Esophagus squamous epithelium (tissue), 5 donors: ENCODE data around the gene FAM174B. TPM values are rescaled to one million over a fixed set of nuclear protein-coding genes. Genes with fewer than 3 reads are reported as not detected.

Source experiments
- DNase-seq: peaks from one replicate; lab custom pipeline; 2025; lab: John Stamatoyannopoulos, UW
- H3K27ac ChIP-seq, 4 donors: fragments of 200-600 bp; sonication (generic); one replicate each; pipeline ENCODE4 v1.5.1; 2016 to 2019; ENCODE audit warnings: mild to moderate bottlenecking in 1 of 4
- H3K27me3 ChIP-seq, 4 donors: fragments of 200-600 bp; sonication (generic); 1 replicate in 3 of 4; 2 replicates in 1 of 4; pipeline versions ENCODE4 v1.5.1 to v1.6.0; 2017 to 2021; ENCODE audit warnings: antibody characterized with exemption in 1 of 4
- H3K36me3 ChIP-seq, 3 donors: fragments of 200-600 bp; sonication (generic); one replicate each; pipeline ENCODE4 v1.5.1; 2016 to 2019
- H3K4me1 ChIP-seq, 3 donors: fragments of 200-600 bp; sonication (generic); one replicate each; pipeline ENCODE4 v1.5.1; 2017 to 2019
- H3K4me3 ChIP-seq, 4 donors: fragments of 200-600 bp; sonication (generic); 1 replicate in 3 of 4; 2 replicates in 1 of 4; pipeline ENCODE4 v1.5.1; 2016 to 2019; ENCODE audit warnings: mild to moderate bottlenecking in 2 of 4, moderate library complexity in 1 of 4
- H3K9me3 ChIP-seq, 3 donors: fragments of 200-600 bp; sonication (generic); one replicate each; pipeline ENCODE4 v1.5.1; 2016 to 2019
- POLR2A ChIP-seq, 4 donors: fragments of 450-650 bp; IDR thresholded peaks; one replicate each; pipeline ENCODE4 v1.6.1; 2017; ENCODE audit warnings: antibody characterized with exemption in 4 of 4, mild to moderate bottlenecking in 4 of 4, moderate library complexity in 3 of 4
- WGBS, 2 donors: methylation state at CpG; one replicate each; pipeline ENCODE4 v1.1.5; 2018; 5-methylcytosine and 5-hydroxymethylcytosine counted together
- intact Hi-C: fragments of 100-400 bp; cut with DNase I; formaldehyde crosslinking; loops from one replicate; pipeline ENCODE4 v1.15.0; 2022
- total RNA-seq, 4 donors: library from RNA; depleted of rRNA; stranded (reverse); fragments of >200 nt; gene quantifications; one replicate each; pipeline ENCODE4 v1.1.0, GENCODE V29; 2016
- TF ChIP-seq, protein P1 (sequence below), 6 experiments: fragments of 450-650 bp in 4 of 6; fragments of 200-600 bp in 2 of 6; sonication (generic) in 2 of 6; IDR thresholded peaks; one replicate each; pipeline ENCODE4 v1.5.1; 2016 to 2019; ENCODE audit warnings: antibody characterized with exemption in 6 of 6, mild to moderate bottlenecking in 4 of 6, moderate library complexity in 4 of 6
- donor health status: DM: yes; HTN: yes; CAD: no.

Gene FAM174B
- total RNA-seq, 4 donors from 2014 or later: 1.4 to 11.7 (median 4.2) TPM

DNA sequence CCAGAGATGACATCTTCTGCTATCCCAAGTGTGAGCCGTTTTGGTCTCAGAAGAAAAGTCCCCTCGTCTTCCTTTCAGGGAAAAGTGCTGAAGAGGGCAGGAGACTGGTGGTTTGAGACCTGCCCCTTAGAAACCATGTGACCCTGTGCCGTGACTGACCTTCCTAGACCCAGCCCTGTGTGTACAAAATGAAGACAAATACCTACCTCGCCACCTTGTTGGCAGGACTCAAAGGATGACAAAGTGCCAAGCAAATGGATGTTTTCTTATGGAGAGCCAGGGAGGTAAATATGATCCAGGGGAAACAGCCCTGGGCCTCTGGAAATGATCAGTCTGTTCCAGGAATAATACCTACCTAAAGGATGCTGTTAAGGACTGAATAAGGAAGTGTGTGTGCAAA is 41.3 kb downstream of the FAM174B start:
- DNase-seq: no peak
- H3K27me3 ChIP-seq: no peaks in the 10 kb centered on the region
- intact Hi-C loops: no loop called here
- H3K9me3 ChIP-seq: no peaks in the 10 kb centered on the region
- peaks cover 0 to 16% (median 0%) of the 10 kb centered on the region in 3 donors for H3K4me1 ChIP-seq
- no peak overlapping the region for H3K4me3 ChIP-seq
- H3K27ac ChIP-seq: no peak overlapping the region
- 67 to 73% methylated on average over 2 to 4 of the region's 4 CpGs for WGBS, 2 donors
- H3K36me3 ChIP-seq: no peaks in the 10 kb centered on the region
- no peak for TF ChIP-seq POLR2A (IDR thresholded peaks at IDR 0.05)
- TF ChIP-seq, protein P1, sequence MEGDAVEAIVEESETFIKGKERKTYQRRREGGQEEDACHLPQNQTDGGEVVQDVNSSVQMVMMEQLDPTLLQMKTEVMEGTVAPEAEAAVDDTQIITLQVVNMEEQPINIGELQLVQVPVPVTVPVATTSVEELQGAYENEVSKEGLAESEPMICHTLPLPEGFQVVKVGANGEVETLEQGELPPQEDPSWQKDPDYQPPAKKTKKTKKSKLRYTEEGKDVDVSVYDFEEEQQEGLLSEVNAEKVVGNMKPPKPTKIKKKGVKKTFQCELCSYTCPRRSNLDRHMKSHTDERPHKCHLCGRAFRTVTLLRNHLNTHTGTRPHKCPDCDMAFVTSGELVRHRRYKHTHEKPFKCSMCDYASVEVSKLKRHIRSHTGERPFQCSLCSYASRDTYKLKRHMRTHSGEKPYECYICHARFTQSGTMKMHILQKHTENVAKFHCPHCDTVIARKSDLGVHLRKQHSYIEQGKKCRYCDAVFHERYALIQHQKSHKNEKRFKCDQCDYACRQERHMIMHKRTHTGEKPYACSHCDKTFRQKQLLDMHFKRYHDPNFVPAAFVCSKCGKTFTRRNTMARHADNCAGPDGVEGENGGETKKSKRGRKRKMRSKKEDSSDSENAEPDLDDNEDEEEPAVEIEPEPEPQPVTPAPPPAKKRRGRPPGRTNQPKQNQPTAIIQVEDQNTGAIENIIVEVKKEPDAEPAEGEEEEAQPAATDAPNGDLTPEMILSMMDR (IDR thresholded peaks at IDR 0.05): no peak

DNA sequence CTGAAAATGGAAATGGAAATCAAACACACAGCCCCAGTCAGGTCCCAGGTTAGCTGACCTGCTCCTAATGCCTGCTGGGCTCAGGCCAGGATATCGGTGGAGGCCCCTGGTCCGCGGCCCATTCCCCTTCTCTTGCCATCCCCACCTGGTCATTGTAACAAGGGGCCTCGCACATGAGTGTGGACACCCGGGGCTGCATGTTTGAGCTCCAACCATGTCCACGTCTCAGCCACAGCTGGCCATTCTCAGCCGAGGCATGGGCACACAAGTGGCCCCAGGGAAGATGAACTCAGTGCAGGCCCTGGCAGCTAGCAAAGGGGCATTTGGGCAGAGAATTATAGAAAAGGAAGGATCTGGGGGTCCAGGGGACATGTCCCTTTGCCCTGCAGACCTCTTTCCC is 41.7 kb downstream of the FAM174B start:
- H3K4me1 ChIP-seq: peaks cover 0 to 14% (median 0%) of the 10 kb centered on the region in 3 donors
- H3K36me3 ChIP-seq: no peaks in the 10 kb centered on the region
- WGBS, 2 donors: 42 to 72% methylated on average over 2 to 3 of the region's 7 CpGs
- H3K27ac ChIP-seq: no peak overlapping the region
- intact Hi-C loops: no loop called here
- TF ChIP-seq, protein P1 (IDR thresholded peaks at IDR 0.05): no peak
- no peak for TF ChIP-seq POLR2A (IDR thresholded peaks at IDR 0.05)
- H3K4me3 ChIP-seq: no peak overlapping the region
- H3K27me3 ChIP-seq: no peaks in the 10 kb centered on the region
- DNase-seq: no peak
- no peaks in the 10 kb centered on the region for H3K9me3 ChIP-seq

DNA sequence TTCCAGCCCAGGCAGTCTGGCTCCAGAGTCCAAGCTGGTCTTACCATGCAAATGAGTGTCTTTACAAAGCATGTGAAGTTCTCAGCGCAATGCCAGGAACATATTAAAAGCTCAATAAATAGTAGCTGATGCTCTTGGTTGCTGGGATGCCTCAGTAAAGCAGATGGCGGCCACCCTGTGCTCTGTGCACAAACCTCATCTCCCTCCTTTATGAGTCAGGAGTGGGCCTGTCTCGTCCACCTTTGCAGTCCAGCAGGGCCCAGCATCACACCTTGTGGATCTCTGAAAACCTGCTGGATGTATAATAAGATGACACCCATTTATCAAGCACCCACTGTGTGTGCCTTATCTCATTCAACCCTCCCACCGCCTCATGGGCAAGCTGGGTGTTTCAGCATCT is 42.7 kb downstream of the FAM174B start:
- H3K9me3 ChIP-seq: no peaks in the 10 kb centered on the region
- H3K4me3 ChIP-seq: no peak overlapping the region
- TF ChIP-seq, protein P1 (IDR thresholded peaks at IDR 0.05): no peak
- TF ChIP-seq POLR2A (IDR thresholded peaks at IDR 0.05): no peak
- no peak overlapping the region for H3K27ac ChIP-seq
- no peaks in the 10 kb centered on the region for H3K27me3 ChIP-seq
- H3K4me1 ChIP-seq: peaks cover 0 to 9% (median 0%) of the 10 kb centered on the region in 3 donors
- DNase-seq: no peak
- 83 to 100% methylated on average over 1 to 2 of the region's 4 CpGs for WGBS, 2 donors
- intact Hi-C loops: no loop called here
- H3K36me3 ChIP-seq: no peaks in the 10 kb centered on the region

DNA sequence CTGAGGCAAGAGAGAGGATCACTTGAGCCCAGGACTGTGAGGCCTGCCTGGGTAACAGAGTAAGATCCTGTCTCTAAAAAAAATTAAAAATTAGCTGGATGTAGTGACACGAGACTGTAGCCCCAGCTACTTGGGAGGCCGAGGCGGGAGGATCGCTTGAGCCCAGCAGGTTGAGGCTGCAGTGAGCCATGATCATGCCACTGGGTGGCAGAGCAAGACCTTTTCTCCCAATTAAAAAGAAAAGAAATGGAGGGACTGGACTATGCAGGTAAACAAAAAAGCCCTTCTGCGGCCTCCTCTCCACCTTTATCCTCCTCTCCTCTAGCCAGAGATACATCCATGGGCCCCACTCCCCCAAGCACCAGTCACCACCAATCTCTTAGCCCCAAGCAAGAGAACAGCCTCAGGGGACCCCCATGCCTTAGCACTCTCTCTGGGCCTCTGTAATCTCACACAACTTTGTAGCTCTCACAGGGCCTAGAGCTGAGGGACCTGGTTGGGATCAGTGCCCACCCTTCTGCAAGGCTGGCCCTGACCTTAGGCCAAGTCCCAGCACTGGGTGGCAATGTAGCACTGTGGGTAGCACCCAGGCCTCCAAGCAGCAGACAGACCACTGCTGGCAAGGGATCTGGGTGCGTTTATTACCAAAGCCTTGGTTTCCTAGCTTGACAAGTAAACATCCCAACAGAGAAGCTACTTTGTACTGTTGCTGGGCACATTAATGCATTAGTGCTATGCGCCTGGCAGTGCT is 43.4 kb downstream of the FAM174B start:
- WGBS, 2 donors: 72 to 74% methylated on average over 5 to 6 of the region's 7 CpGs
- Histone ChIP-seq H3K36me3 (no peaks in the 10 kb centered on the region), H3K9me3 (no peaks in the 10 kb centered on the region), H3K4me1 (peaks cover 0 to 4% (median 0%) of the 10 kb centered on the region in 3 donors), H3K27ac (no peak overlapping the region), H3K27me3 (no peaks in the 10 kb centered on the region), H3K4me3 (no peak overlapping the region)
- intact Hi-C loops: no loop called here
- no peak for TF ChIP-seq POLR2A (IDR thresholded peaks at IDR 0.05)
- TF ChIP-seq, protein P1 (IDR thresholded peaks at IDR 0.05): no peak
- DNase-seq: no peak

DNA sequence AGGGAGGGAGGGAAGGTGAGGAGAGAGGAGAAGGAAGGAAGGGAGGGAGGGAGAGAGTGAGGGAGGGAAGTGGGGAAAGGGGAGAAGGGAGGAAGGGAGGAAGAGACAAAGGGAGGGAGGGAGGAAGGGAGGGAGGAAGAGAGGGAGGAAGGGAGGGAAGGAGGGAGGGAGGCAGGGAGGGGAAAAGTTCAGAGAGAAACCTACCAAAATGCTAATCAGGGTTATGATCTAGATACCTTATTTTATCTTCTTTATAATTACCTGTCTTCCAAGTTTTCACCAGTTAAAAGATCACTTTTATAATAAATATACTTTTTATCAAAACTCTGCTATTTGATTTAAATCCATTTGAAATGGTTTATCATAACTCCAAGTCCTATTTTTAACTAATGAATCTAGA is 44.4 kb downstream of the FAM174B start:
- Histone ChIP-seq H3K36me3 (no peaks in the 10 kb centered on the region), H3K4me3 (no peak overlapping the region), H3K27me3 (no peaks in the 10 kb centered on the region), H3K9me3 (no peaks in the 10 kb centered on the region), H3K27ac (no peak overlapping the region), H3K4me1 (no peaks in the 10 kb centered on the region)
- no peak for TF ChIP-seq POLR2A (IDR thresholded peaks at IDR 0.05)
- TF ChIP-seq, protein P1 (IDR thresholded peaks at IDR 0.05): no peak
- DNase-seq: no peak
- intact Hi-C loops: no loop called here
